Measurements from ENCODE around the gene CTSZ.
A peak's percentile ranks its signal among the peaks of the same experiment; 100 is the strongest.

The CTSZ gene

DNA sequence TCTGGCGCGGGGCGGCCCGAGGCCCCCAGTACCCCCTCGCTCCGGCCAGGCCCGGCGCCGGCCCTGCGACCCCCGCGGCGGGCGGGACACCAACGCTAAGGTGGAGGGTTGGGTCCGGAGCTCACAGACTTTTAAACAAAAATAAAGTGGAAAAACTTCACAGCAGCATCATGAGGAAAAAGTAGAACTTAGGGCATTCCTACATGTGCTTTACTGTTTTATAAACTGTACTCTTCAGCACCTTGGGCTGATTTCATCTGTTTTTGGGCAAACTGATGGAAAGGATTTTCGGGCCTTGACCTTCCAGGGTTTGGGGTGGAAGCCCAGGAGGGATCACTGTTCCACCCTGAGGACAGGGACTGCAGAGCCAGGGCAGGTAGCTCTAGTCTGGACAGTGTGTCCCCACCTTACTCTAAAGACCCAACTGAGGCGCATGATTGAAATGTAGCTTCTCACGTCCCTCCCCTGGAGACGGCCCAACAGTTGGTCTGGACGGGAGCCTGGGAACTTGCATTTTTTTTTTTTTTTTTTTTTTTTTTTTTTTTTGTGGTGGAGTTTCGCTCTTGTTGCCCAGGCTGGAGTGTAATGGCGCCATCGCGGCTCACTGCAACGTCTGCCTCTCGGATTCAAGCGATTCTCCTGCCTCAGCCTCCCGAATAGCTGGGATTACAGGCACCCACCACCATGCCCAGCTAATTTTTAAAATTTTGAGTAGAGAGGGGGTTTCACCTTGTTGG is 25.3 kb downstream of the CTSZ start:
- no peaks in the 10 kb centered on the region for H3K27me3 ChIP-seq (ENCODE audit: insufficient read depth, poor library complexity, severe bottlenecking)
- peak overlapping the region; percentile 67 for H3K27ac ChIP-seq (replicated peaks)

DNA sequence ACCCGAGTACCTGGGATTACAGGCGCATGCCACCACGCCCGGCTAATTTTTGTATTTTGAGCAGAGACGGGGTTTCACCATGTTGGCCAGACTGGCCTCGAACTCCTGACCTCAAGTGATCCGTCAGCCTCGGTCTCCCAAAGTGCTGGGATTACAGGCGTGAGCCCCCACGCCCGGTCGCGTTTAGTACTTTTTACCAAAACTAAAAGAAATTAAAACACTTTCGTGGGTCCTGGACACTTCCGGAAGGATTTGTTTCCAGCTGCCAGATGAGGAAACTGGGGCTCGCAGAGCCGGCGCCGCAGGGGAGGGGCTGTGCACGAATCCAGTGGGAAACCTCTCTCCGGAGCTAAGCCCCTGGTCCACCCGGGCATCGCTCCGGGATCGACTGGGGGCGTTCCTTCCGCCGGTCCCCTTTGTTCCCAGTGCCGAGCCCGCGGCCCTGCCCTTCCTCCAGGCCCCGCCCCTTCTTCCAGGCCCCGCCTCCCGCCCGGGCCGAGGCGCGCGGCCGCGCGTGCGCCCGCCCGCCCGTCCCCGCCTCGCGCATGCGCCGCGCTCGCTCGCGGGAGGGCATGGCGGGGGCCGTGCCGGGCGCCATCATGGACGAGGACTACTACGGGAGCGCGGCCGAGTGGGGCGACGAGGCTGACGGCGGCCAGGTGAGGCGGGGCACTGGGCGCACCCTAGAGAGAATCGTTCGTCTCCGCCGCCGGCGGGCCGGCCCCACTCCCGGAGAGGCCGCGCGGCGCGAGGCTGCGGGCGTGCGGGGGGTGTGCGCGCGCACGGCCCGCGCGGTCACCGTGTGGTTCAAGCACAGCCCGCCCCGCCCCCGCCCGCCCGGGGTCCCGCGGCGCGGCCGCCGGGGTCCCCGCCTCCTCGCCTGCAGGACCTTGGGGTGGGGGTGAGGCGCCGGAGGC is 26.1 kb downstream of the CTSZ start, which contains the start of gene NELFCD:
Gene NELFCD, plus strand, starts transcription at position 546 of the 917 bp plus-strand sequence. Its CDS starts 54 bp downstream, at position 600.
- TF ChIP-seq, protein P1, sequence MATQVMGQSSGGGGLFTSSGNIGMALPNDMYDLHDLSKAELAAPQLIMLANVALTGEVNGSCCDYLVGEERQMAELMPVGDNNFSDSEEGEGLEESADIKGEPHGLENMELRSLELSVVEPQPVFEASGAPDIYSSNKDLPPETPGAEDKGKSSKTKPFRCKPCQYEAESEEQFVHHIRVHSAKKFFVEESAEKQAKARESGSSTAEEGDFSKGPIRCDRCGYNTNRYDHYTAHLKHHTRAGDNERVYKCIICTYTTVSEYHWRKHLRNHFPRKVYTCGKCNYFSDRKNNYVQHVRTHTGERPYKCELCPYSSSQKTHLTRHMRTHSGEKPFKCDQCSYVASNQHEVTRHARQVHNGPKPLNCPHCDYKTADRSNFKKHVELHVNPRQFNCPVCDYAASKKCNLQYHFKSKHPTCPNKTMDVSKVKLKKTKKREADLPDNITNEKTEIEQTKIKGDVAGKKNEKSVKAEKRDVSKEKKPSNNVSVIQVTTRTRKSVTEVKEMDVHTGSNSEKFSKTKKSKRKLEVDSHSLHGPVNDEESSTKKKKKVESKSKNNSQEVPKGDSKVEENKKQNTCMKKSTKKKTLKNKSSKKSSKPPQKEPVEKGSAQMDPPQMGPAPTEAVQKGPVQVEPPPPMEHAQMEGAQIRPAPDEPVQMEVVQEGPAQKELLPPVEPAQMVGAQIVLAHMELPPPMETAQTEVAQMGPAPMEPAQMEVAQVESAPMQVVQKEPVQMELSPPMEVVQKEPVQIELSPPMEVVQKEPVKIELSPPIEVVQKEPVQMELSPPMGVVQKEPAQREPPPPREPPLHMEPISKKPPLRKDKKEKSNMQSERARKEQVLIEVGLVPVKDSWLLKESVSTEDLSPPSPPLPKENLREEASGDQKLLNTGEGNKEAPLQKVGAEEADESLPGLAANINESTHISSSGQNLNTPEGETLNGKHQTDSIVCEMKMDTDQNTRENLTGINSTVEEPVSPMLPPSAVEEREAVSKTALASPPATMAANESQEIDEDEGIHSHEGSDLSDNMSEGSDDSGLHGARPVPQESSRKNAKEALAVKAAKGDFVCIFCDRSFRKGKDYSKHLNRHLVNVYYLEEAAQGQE (IDR thresholded peaks at IDR 0.05; ENCODE audit: insufficient replicate concordance, low read depth) = no peak
- peak; percentile 63; the same call in 1 of the 2 replicates for TF ChIP-seq POLR2AphosphoS5 (IDR thresholded peaks at IDR 0.05; ENCODE audit: low read depth)
- peak; percentile 73 to 81 for DNase-seq (ENCODE audit: low read depth in 1 of 2, low spot score in 1 of 2)
- no peaks in the 10 kb centered on the region for H3K27me3 ChIP-seq (ENCODE audit: insufficient read depth, poor library complexity, severe bottlenecking)
- H3K4me3 ChIP-seq (replicated peaks; ENCODE audit: insufficient read depth, low read length) = peak within 1 kb of the TSS; percentile 64
- peak within 1 kb of the TSS; percentile 74 for H3K27ac ChIP-seq (replicated peaks)

More for the DNA sequence above, 25.3 kb downstream of the CTSZ start:
- peak overlapping the region; percentile 64 for H3K4me3 ChIP-seq (replicated peaks; ENCODE audit: insufficient read depth, low read length)
- TF ChIP-seq GABPA (IDR thresholded peaks at IDR 0.05; ENCODE audit: low read depth) (no peak), SPI1 (IDR thresholded peaks at IDR 0.05; ENCODE audit: borderline replicate concordance, low read depth) (no peak), POLR2AphosphoS5 (IDR thresholded peaks at IDR 0.05; ENCODE audit: low read depth) (peak; percentile 38; the same call in 1 of the 2 replicates), CTCF (IDR thresholded peaks at IDR 0.05; ENCODE audit: insufficient read depth, low read length) (no peak)
- TF ChIP-seq, protein P1 (IDR thresholded peaks at IDR 0.05; ENCODE audit: insufficient replicate concordance, low read depth) = no peak
- DNase-seq (ENCODE audit: low read depth in 1 of 2, low spot score in 1 of 2) = peak in 1 of 2 experiments; percentile 12

DNA sequence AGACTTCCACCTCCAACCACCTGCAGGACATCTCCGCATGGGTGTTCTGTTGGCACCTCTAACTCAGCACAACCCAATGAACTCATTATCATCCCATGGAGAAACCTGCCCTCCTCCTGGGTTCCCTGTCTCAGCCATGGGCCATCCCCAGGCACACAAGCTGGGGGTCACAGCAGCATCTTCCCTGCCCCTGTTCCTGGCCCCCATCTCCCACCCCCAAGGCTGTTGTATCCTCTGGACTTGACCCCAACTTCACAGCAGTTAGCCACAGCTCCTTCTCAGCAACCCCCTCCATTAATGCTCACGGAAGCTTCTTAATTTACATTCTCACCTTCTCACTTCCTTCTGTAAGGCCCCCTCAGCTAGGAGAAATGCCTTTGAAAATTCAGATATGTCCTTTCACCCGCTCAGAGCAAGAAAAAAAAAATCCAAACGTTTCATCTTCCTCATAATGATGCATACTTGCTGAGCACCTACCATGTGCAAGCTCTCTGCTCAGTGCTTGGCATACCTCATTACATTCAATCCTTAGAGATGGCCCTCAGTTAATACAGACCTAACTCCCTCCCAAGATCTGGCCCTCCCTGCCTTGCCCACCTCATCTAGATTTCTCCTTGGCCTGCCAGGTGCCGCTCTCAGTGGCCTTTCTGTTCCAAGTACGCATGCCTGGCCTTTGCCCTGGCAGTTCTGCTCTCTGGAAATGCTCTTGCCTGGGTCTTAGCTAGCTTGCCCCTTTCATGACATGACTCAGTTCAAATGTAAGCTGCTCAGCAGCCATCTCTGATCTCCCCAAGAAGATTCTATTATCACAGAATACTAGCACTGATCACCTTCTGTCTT is 28.5 kb downstream of the CTSZ start:
- H3K27me3 ChIP-seq (ENCODE audit: insufficient read depth, poor library complexity, severe bottlenecking) = no peaks in the 10 kb centered on the region
- TF ChIP-seq POLR2AphosphoS5 (IDR thresholded peaks at IDR 0.05; ENCODE audit: low read depth) = no peak
- DNase-seq (ENCODE audit: low read depth in 1 of 2, low spot score in 1 of 2) = no peak
- H3K4me3 ChIP-seq (replicated peaks; ENCODE audit: insufficient read depth, low read length) = no peak overlapping the region
- no peak overlapping the region for H3K27ac ChIP-seq (replicated peaks)

DNA sequence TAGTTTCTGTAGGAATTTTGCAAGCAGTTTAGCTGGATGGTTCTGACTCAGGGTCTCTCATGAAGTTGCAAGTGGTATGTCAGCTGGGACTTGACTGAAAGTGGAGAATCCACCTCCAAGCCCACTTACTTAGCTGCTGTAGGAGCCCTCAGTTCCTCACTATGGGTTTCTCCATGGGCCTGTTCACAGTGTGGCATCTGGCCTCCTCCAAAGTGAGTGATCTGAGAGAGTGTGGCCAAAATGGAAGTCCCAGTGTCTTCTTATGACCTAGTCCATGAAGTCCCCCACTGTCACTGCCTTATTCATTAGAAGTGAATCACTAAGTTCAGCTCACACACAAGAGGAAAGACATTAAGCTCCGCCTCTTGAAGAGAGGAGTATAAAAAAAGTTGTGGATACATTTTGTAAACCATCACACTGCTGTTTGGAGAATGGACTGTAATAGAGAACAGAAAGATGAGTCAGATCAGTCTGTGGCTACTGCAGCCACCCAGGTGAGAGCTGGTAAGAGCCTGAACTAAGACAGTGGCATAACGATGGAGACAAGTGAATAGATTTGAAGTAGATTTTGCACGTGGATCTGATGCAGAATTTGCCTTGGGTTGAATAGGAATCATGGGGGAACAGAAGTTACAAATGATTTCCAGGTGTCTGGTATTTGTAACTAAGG is 30.9 kb downstream of the CTSZ start:
- Histone ChIP-seq H3K27ac (replicated peaks) (no peak overlapping the region), H3K27me3 (ENCODE audit: insufficient read depth, poor library complexity, severe bottlenecking) (no peaks in the 10 kb centered on the region), H3K4me3 (replicated peaks; ENCODE audit: insufficient read depth, low read length) (no peak overlapping the region)
- TF ChIP-seq SPI1 (IDR thresholded peaks at IDR 0.05; ENCODE audit: borderline replicate concordance, low read depth) = no peak
- no peak for DNase-seq (ENCODE audit: low read depth in 1 of 2, low spot score in 1 of 2)
